Stomach smooth muscle (tissue), 2 donors: ENCODE measurements around the gene CUL2.

ENCODE experiments used
- H3K27ac ChIP-seq: one replicate; pipeline ENCODE4 v1.7.0; 2013; ENCODE audit warnings: mild to moderate bottlenecking, low read length, inconsistent platforms
- H3K27me3 ChIP-seq, 2 donors: one replicate each; pipeline ENCODE4 v1.7.0; 2013; ENCODE audit warnings: low read length in 2 of 2; ENCODE audit not compliant: insufficient read depth in 2 of 2, control insufficient read depth in 1 of 2
- H3K36me3 ChIP-seq, 2 donors: one replicate each; pipeline ENCODE4 v1.7.0; 2013; ENCODE audit warnings: low read length in 2 of 2; ENCODE audit not compliant: control insufficient read depth in 2 of 2, insufficient read depth in 2 of 2
- H3K4me1 ChIP-seq: one replicate; pipeline ENCODE4 v1.7.0; 2013; ENCODE audit warnings: low read length; ENCODE audit not compliant: control insufficient read depth, insufficient read depth
- H3K4me3 ChIP-seq, 2 donors: one replicate each; pipeline ENCODE4 v1.7.0; 2013; ENCODE audit warnings: low read length in 2 of 2
- H3K9ac ChIP-seq, 2 donors: one replicate each; pipeline ENCODE4 v1.7.0; 2013; ENCODE audit warnings: low read length in 2 of 2, mild to moderate bottlenecking in 1 of 2
- H3K9me3 ChIP-seq, 2 donors: one replicate each; pipeline ENCODE4 v1.7.0; 2013; ENCODE audit warnings: low read length in 2 of 2; ENCODE audit not compliant: control insufficient read depth in 2 of 2
- donor health status: healthy.
- donor health status: Pancreatic carcinoma.

Gene CUL2

GRCh38 chr10:35020481-35020880 is 69.7 kb downstream of the CUL2 start:
- Histone ChIP-seq H3K9ac (no peak overlapping the region), H3K27ac (no peak overlapping the region), H3K9me3 (no peaks in the 10 kb centered on the region), H3K4me1 (no peaks in the 10 kb centered on the region), H3K4me3 (no peak overlapping the region), H3K36me3 (peaks cover 11 to 13% of the 10 kb centered on the region in 2 donors), H3K27me3 (no peaks in the 10 kb centered on the region)

- Histone ChIP-seq H3K4me3 (no peak overlapping the region), H3K27ac (no peak overlapping the region), H3K27me3 (no peaks in the 10 kb centered on the region), H3K9me3 (no peaks in the 10 kb centered on the region), H3K9ac (no peak overlapping the region), H3K4me1 (no peaks in the 10 kb centered on the region), H3K36me3 (peaks cover 5 to 11% of the 10 kb centered on the region in 2 donors)
Measured at GRCh38 chr10:35019041-35020024, 70.8 kb downstream of the CUL2 start.

- H3K4me1 ChIP-seq = no peaks in the 10 kb centered on the region
- H3K9ac ChIP-seq = no peak overlapping the region
- H3K9me3 ChIP-seq = no peaks in the 10 kb centered on the region
- H3K4me3 ChIP-seq = no peak overlapping the region
- peaks cover 5 to 11% of the 10 kb centered on the region in 2 donors for H3K36me3 ChIP-seq
- H3K27me3 ChIP-seq = no peaks in the 10 kb centered on the region
- H3K27ac ChIP-seq = no peak overlapping the region
Measured at GRCh38 chr10:35017608-35018007, 72.5 kb downstream of the CUL2 start.

DNA sequence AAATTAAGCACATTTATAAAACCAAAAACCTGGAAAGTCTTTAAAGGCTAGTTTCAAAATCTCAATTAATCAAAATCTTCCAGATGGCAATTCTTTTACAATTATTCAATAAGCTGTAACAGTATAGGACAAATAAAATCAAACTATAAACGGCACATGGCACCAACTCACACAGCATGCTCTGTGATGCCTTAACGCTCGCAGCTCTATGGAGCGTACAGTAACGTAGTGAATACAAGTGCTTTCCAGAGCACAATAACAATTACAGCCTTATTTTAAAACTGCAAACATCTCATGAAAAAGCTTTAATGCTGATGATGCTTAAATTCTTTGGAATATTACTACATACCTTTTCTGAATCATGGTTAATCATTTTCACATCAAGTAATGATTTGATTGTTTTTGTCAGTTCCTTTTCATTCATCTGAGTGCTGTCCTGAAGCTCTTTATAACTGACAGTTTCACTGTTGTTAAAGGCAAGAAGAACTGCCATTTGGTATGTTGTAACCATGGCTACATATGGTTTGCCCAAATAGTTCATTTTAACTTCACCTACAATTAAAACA is 74.2 kb downstream of the CUL2 start:
- no peak overlapping the region for H3K9ac ChIP-seq
- H3K27ac ChIP-seq = no peak overlapping the region
- H3K4me3 ChIP-seq = no peak overlapping the region
- H3K9me3 ChIP-seq = no peaks in the 10 kb centered on the region
- no peaks in the 10 kb centered on the region for H3K27me3 ChIP-seq
- H3K36me3 ChIP-seq = peaks cover 8 to 14% of the 10 kb centered on the region in 2 donors
- H3K4me1 ChIP-seq = no peaks in the 10 kb centered on the region

- Histone ChIP-seq H3K36me3 (peaks cover 21 to 22% of the 10 kb centered on the region in 2 donors), H3K4me3 (no peak overlapping the region), H3K9me3 (no peaks in the 10 kb centered on the region), H3K27ac (no peak overlapping the region), H3K4me1 (no peaks in the 10 kb centered on the region), H3K9ac (no peak overlapping the region), H3K27me3 (no peaks in the 10 kb centered on the region)
Measured at GRCh38 chr10:35012781-35013180, 77.4 kb downstream of the CUL2 start.

- Histone ChIP-seq H3K4me1 (no peaks in the 10 kb centered on the region), H3K27me3 (no peaks in the 10 kb centered on the region), H3K27ac (no peak overlapping the region), H3K36me3 (peaks cover 21 to 22% of the 10 kb centered on the region in 2 donors), H3K9ac (no peak overlapping the region), H3K9me3 (no peaks in the 10 kb centered on the region), H3K4me3 (no peak overlapping the region)
Measured at GRCh38 chr10:35011771-35012191, 78.4 kb downstream of the CUL2 start.

GRCh38 chr10:35007858-35008301 is 82.3 kb downstream of the CUL2 start:
- no peaks in the 10 kb centered on the region for H3K9me3 ChIP-seq
- H3K27me3 ChIP-seq = no peaks in the 10 kb centered on the region
- H3K4me1 ChIP-seq = no peaks in the 10 kb centered on the region
- H3K36me3 ChIP-seq = peaks cover 16 to 18% of the 10 kb centered on the region in 2 donors
- no peak overlapping the region for H3K27ac ChIP-seq
- no peak overlapping the region for H3K4me3 ChIP-seq
- H3K9ac ChIP-seq = no peak overlapping the region

DNA sequence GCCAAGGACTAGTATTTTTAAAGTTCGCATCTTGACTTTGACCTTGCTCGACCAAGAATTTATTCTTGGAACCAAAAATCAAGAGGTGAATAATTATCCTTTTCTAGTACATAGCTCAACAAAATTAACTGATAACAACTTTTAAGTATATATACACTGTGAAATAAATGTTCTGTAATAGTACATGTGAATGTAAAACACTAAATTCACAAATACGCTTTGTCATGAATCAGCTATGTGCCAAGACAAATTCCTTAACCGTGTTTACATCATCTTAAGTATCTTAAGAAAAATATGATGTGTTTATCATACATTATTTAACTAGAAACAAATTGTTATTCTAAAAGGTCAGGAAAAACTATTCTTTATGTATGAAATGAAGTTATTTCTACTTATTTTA is 83.3 kb downstream of the CUL2 start:
- Histone ChIP-seq H3K9me3 (no peaks in the 10 kb centered on the region), H3K27me3 (no peaks in the 10 kb centered on the region), H3K4me3 (no peak overlapping the region), H3K27ac (no peak overlapping the region), H3K4me1 (no peaks in the 10 kb centered on the region), H3K9ac (no peak overlapping the region), H3K36me3 (peaks cover 11 to 16% of the 10 kb centered on the region in 2 donors)

DNA sequence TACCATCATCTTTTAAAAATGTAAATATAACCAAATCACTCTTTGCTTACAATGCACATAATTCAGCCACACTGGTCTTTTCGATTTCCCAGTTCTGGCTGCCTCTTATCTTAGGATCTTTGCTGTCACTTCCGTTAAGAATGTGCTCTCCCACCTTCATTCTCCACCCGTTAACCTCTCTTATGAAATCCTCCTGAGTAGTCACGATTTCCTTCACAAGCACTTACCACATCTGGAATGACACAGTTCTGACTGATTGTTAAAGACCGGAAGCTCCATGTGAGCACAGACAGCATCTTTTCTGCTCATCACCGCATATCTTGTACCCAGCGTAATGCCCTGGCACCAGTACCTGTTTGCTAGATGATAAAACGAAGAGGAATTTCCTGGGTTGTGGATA is 84.3 kb downstream of the CUL2 start:
- H3K27ac ChIP-seq = no peak overlapping the region
- no peaks in the 10 kb centered on the region for H3K27me3 ChIP-seq
- H3K9ac ChIP-seq = no peak overlapping the region

DNA sequence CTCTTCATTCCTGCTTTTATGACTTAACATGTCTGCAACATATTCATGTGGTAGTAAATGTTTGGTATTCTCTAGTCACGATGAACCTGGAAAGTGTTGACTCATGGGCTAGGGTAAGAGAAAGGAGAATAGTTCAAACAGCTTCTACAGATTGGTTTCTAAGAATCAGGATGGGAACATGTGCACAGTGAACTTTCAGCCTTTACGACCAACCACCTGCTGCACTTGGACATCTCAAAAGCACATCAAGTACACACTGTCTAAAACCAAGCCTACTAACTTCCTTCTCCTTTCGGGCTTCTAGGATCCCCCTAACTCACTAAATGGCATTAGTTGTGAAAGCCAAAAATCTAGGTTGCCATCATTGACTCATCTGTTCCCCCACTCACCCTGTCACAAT is 85.5 kb downstream of the CUL2 start:
- Histone ChIP-seq H3K9ac (no peak overlapping the region), H3K4me3 (no peak overlapping the region), H3K27ac (no peak overlapping the region), H3K4me1 (no peaks in the 10 kb centered on the region), H3K36me3 (peaks cover 3 to 4% of the 10 kb centered on the region in 2 donors), H3K9me3 (no peaks in the 10 kb centered on the region), H3K27me3 (no peaks in the 10 kb centered on the region)

More for the DNA sequence above, 84.3 kb downstream of the CUL2 start:
- no peak overlapping the region for H3K4me3 ChIP-seq
- H3K9me3 ChIP-seq = no peaks in the 10 kb centered on the region
- H3K36me3 ChIP-seq = peaks cover 7 to 13% of the 10 kb centered on the region in 2 donors
- no peaks in the 10 kb centered on the region for H3K4me1 ChIP-seq

DNA sequence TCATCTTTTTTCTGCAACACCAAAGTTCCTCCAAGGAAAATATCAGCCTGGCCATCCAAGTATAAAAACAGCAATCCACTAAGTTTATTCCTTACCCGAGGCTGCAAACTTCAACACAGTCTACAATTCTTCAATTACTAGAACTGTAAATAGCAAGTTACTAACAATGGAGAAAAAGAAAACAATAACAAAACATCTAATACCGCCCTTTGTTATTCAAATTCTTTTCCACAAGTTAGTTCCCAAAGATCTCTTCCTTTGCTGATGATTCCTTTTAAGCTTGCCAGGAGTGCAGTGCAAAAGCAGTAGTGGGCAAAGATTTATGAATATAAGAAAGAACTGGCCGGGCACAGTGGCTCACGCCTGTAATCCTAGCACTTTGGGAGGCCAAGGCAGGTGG is 86.2 kb downstream of the CUL2 start:
- no peaks in the 10 kb centered on the region for H3K27me3 ChIP-seq
- H3K9ac ChIP-seq = no peak overlapping the region
- no peaks in the 10 kb centered on the region for H3K36me3 ChIP-seq
- no peak overlapping the region for H3K4me3 ChIP-seq
- H3K9me3 ChIP-seq = no peaks in the 10 kb centered on the region
- H3K27ac ChIP-seq = no peak overlapping the region
- no peaks in the 10 kb centered on the region for H3K4me1 ChIP-seq
